C1 segment of cervical spinal cord (tissue), 14 donors: Measurements from ENCODE around the gene GPAT3.
"Not testable (repeated sequence)": the region's sequence is repeated elsewhere in the genome, so short reads cannot be mapped to it uniquely, and the experiment has no call there.

Experiments used
- DNase-seq, 14 donors: peaks; one replicate each; lab custom pipeline; 2025; lab: John Stamatoyannopoulos, UW

GPAT3 gene

DNA sequence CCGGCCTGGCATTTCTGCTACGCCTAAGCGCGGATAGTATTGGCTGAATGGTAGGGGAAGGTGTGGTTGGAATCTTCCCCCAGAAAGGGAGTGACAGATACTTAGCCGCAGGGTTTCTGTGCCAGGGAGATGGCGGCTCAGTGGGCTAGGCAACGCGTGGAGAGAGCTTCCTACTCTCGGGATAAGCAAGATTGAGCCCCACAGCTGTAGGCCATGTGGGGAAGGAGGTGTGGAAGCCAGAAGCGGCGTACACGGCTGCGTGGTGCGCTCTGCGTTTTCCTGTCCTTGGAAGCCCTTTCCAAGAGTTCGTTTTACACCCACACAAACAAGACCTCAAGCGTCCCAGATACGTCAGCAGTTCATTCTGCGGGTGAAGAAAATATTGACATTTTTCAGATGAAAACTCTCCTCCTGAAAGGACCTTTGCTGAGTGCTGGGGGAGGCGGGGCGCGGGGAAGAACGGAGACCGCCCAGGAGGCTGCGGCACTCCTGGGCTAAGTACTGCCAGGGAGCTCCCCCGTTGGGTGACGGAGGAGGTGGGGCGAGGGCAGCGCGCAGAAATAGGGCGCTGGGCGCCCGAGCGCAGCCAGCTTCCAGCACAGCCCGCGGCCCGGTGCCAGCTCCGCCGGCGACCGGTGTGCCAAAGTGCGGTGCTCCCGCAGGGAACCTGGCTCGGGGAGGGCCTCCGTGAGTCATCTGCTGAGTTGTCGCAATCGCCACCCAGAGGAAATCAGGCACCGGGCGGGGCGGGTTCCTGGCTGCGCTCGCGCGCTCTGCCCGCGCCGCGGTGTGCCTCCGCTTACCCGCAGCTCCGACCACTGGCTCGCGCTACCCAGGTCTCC is at the start of gene GPAT3:
Gene GPAT3 (plus strand): TSS at position 589 of the 842 bp plus-strand sequence. CDS start 515 bp downstream, outside the sequence.
- DNase-seq: peak in 10 of 14 donors; percentile 7 to 83 (median 33)

DNA sequence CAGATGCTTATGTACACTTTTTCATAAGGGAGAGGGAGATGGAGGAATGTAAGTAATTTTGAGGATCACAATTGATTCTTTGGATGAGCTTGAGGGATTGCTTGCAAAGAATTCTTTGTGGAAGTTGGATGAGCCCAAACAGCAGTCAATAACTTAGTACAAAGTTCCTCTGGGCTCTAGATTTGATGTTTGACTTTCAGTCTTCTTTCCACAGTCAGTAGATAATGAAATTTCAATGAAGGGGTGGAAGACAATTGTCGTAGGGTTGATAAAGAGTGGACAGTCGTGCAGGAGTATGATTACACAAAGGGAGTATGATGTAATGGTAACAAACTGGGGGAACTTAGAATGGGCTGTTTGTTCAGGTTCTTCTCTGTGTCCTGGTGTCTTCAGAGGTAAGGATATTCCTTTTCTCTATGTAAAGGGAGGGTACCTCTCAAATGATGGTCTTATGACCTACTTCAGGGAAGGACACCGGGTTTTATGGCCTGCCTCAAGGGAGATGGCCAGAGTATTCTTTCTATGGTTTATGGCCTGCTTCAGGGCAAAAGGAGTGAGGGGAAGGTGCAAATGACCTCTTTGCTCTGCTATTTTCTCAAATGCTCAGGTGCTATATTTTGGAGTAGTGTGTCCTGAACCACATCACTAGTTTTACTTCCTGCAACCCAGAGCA is 49.3 kb upstream of the GPAT3 start:
- no peak for DNase-seq

DNA sequence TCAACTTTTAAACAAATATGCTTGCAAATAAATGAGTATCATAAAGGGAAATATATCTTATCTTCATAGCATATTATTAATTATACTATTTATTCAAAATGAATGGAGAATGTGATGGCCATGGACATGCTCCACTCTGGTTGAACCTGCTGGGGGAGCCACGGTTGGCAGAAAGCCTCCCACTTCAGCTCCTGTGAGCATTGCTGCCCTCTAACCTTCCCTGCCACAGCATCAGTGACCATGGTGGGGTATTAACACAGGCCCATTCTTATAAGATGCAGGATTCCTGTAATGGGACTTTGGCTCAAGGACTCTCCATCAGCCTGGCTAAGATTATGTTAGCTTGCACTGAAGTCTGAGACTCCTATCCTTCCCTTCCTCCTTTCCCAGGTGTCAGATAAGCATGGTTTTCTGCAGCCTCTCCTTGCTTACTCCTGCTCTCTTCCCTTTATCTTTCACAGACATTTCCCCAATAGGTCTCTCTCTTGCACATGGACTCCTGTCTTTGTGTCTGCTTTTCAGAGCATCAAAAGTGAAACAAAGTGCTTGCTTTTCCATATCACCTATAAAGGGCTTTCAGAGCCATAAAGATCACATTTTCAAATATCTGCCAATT is 46.1 kb upstream of the GPAT3 start:
- no peak for DNase-seq

DNA sequence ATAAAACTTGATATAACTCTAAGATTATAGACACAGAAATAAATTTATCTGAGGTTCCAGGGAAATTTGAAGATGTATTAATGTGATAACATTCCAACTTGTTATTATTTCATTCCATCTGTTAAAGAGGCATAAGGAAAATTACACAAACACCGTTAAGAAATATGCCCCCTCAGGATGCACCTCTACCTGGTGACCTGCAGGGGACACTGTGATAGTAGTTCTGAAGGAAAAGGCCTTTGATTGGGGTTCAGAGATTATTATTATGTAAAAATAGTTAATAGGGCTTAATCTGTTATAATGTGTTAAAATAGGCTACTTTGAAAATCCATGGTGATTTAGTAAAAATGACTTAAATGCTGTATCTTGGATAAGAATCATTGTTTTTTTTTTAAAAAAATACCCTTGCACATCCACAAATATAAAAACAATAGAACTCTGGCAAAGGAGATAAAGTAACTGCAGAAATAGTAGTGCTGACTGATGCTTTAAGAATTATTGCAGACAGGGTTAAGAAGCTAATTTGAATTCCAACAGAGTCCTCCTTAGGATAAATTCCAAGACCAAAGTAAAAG is 44.9 kb upstream of the GPAT3 start:
- no peak for DNase-seq

DNA sequence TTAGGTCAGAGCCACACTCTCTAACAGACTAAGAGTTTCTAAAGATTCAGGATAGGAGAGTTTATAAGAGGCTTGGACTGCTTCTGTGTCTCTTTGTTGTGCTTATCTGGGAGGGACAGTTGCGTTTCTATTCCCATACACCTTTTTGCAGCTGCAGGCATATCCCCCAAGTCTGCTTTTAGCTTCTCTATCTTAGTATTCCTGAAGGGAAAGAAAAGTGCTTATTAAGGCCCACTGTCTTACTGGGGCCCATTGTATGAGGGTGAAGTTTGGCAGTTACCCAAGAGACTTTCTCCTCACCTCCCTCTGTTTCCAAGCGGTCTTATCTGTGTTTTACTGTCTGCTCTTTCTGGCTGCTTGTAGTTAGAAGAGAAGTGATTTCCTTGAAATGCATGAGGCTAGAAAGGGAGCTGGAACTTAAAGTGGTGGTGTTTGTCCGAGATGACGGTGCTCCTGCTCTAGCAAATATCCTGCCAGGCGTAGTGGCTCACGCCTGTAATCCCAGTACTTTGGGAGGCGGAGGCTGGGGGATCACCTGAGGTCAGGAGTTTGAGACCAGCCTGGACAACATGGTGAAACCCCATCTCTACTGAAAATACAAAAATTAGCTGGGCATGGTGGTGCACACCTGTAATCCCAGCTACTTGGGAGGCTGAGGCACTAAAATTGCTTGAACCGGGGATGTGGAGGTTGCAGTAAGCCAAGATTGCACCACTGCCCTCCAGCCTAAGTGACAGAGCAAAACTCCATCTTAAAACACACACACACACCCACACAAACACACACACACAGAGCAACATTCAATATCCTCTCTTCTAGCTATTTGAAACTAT is 39.6 kb upstream of the GPAT3 start:
- not testable (repeated sequence) for DNase-seq

DNA sequence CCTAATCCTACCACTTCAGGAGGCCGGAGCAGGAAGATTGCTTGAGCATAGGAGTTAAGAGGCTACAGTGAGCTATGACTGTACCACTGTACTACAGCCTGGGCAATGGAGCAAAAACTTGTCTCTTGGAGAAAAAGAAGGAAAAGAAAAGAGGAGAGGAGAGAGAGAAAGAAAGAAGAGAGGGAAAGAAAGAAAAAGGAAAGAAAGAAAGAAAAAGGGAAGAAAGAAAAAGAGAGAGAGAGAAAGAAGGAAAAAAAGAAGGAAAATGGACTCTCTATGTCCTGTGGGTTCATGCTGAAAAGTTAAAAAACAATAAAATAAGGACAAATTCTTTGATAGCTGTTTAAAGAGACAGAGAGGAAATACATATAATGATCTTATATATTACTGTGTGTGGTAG is 37.7 kb upstream of the GPAT3 start:
- DNase-seq: no peak

DNA sequence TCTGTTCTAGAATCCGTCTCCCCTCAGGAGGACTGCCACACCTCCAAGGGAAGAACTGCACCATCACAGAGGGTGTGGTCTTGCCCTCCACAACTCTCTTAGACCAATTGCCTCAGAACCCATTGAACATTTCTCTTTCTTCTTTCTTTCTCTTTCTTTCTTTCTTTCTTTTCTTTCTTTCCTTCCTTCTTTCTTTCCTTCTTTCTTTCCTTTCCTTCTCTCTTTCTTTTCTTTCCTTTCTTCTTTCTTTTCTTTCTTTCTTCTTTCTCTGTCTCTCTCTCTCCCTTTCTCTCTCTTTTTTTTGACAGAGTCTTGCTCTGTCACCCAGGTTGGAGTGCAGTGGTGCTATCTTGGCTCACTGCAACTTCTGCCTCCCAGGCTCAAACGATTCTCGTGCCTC is 34.2 kb upstream of the GPAT3 start:
- not testable (repeated sequence) for DNase-seq

DNA sequence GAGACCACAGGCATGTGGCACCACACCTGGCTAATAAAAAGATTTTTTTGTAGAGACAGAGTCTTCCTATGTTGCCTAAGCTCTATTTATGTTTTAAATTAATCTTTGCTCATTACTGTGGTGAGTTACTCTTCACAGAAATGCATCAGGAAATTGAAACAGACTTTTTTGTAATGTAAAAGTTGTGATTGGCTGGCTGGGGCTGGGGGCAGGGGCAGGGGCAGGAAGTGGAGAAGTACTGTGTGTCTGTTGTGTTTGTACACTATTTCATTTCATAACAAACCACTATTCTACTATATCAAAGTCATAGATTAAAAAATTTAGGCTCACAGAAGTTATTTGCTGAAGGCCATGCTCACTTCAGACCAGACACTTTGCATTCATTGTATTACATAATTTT is 31.9 kb upstream of the GPAT3 start:
- DNase-seq: no peak

DNA sequence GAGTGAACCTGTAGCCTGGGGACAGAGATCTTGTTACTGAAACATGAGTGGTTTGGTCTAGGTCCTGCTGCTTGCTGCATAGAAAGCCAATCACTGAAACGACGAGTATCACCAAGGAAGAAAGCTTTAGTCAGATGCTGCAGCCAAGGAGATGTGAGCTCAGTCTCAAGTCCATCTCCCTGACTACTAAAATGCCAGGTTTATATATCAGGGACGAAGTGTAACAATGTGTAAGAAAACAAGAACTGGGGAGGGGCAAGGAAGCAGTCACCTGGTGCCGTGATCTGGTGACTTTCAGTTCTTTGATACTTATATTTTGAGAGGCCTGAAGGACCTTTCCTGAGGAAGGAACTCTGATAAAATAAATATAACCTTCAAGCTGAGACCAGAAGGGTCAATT is 31.4 kb upstream of the GPAT3 start:
- DNase-seq: no peak

DNA sequence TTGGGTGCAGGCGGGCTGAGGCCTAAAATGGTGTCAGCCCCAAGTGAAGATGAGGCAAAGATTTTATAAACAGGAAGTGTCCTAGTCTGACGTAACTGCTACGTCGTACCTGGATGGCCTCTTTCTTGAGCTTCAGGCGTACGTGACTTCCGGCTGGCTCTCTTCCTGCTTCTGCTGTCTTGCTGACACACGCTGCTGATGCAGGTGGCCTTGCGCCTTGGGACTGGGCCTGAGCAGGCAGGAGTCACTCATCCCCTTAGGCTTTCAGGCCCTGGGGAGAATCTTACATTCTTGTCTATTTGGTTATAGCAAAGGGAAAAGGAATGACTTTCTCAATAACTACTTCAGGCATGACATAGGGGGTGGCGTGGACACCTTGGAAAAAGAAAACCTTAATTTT is 30.9 kb upstream of the GPAT3 start:
- DNase-seq: no peak

DNA sequence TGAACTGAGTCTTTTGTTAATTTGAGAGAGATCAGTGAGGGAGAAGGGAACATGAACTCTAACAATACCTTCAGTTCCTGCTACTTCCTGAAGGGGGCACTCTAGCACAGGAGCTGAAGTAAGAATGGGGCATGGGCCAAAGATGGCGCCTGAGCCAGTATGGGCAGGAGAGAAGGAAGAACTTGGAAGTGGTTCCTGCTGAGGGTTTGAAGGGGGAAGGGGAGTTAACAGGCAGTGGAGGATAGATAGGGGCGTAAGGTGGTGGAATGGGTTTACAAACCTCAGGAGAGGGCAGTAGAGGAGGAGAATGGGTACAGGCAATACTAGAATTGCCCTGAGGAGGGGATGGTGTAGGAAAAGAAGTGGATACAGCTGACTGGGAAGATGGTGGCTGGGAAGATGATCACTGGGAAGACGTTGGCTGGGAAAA is 26.7 kb upstream of the GPAT3 start:
- peak in 4 of 14 donors; percentile 1 to 3 (median 2) for DNase-seq

DNA sequence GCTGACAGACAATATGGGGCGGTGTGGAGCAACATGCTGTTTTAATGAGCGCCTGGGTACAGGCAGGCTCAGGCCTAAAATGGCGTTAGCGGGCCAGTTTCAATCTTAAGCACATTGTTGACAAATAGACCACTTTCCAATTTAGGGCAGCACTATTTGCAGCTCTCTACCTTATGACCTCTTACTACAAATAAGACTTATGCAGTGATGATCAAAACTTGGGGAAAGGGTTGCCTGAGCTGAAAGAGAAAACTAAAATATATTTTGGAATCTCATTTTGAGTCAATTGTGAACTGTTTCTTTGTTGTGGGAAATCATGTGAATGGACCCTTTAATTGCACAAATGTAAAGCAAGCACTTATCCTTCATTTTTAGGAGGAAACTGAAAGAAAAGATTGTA is 25.5 kb upstream of the GPAT3 start:
- no peak for DNase-seq

DNA sequence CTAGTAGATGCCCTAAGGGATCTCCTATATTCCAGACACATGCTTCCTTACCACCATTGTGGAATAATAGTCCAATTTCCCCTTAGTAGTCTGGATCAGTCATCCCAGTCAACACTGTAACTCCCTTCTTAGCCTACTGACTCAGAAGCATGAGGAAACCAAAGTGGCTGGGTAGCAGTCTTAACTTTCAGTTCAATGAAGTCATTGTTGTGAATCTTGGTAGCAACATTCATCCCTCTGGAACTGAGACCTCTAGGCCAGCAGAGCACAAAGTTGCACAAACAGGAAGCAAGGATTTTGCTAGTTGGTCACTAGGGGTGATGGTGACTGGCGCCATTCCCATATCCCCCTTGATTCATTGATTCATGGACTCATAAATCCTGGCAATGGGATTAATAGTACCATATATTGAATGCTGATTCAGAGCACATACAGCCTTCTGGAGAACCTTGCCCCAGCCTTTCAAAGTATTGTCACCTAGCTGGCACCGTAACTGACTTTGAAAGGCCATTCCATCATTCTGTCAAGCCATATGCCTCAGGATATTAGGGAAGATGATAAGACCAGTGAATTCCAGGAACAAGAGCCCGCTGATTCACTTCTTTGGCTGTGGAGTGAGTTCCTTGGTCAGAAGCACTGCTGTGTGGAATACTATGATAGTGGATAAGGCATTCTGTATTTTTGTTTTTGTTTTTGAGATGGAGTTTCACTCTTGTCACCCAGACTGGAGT is 19.7 kb upstream of the GPAT3 start:
- DNase-seq: no peak

DNA sequence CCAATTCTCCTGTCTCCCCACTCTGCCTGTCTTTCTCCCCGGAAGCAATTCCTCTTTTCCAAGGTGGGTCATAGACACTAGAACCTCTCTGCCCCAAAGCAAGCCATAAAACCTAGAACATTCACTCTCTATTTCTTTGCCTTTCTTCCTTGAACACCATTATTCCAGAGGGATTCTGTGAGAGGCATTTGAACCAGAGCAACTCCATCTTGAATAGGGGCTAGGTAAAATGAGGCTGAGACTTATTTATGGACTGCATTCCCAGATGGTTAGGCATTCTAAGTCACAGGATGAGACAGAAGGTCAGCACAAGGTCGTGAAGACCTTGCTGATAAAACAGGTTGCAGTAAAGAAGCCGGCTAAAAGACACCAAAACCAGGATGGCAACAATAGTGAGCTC is 13.7 kb upstream of the GPAT3 start:
- no peak for DNase-seq

DNA sequence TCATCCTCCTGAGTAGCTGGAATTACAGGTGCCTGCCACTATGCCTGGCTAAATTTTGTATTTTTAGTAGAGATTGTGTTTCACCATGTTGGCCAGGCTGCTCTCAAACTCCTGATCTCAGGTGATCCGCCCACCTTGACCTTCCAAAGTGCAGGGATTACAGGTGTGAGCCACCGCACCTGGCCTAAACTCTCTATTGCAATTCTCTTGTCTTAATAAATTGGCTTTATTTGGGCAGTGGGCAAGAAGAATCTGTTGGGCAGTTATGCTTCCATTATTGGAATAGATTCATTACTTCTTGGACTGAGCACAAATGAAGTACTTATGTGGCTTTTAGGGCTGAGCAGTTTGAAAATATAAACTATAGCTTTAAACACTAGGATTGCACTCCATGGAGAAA is 8.2 kb upstream of the GPAT3 start:
- DNase-seq: no peak

DNA sequence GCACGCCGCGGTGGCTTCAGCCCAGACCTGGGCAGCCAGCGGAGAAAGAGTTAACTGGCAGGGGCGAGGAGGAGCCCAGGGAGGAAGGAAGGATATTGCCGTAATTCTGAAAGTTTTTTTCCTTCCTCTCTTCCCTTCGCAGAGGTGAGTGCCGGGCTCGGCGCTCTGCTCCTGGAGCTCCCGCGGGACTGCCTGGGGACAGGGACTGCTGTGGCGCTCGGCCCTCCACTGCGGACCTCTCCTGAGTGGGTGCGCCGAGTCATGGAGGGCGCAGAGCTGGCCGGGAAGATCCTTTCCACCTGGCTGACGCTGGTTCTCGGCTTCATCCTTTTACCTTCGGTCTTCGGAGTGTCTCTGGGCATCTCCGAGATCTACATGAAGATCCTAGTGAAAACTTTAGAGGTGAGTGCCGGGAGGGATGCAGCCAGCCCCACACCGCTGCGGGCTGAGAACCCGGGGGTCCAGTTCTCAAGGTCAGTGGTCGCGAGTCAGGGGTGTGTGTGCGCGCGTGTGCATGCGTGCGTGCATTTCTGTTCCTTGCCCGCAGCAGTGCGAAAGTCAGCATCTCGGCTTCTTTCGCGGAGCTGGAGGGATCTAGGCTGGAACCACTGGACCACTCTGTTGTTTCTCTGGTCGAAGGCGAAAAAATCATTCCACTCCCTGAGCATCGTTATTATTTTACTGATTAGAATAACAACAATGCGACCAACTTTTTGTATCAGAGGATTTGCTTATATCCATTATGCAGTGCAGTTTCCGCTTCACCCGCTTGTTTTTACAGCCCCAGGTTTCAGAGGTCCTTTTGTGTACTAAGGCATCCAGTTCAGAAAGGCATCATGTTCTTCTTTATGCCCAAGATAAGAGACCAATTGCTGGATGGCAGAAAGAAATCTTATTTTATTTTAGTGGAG is 709 bp downstream of the GPAT3 start:
- DNase-seq: peak in 6 of 14 donors; percentile 5 to 60 (median 18)

DNA sequence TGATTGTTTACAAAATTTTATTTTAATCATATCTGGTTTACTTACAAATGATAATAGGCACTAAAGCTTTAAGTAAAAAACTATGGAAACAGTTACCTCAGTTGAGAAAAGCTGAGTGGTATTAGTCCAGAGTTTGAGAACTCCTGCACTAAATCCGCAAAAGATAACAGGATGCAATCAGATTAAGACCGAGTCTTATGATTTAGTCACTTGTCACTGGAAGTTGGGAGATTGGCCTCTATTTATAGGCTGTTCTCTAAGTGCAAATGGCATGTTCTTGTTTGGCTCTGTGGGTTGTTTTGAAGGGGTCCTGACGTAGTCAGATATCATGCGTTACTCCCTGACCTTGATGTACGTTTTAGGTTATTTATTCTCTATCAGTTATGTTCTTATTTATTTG is 6.3 kb downstream of the GPAT3 start:
- DNase-seq: no peak

DNA sequence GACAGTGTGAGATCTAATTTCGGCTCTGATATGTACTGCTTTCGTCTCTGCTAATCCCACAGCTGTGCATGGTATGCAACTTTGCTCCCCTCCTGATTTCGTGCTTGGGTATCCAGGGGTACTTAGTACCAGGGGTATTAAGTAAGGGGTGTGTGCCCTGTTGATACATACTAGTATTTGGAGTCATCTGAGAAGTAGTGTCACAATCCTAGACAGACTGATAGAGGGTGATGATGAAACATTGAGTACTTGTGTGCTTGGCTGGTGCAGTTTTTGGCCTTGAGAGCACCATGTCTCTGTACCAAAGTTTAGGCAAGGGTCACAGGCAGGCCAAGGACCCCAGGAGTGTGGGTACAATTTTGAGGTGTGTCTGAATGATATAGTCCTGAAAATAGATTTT is 10.9 kb downstream of the GPAT3 start:
- no peak for DNase-seq

DNA sequence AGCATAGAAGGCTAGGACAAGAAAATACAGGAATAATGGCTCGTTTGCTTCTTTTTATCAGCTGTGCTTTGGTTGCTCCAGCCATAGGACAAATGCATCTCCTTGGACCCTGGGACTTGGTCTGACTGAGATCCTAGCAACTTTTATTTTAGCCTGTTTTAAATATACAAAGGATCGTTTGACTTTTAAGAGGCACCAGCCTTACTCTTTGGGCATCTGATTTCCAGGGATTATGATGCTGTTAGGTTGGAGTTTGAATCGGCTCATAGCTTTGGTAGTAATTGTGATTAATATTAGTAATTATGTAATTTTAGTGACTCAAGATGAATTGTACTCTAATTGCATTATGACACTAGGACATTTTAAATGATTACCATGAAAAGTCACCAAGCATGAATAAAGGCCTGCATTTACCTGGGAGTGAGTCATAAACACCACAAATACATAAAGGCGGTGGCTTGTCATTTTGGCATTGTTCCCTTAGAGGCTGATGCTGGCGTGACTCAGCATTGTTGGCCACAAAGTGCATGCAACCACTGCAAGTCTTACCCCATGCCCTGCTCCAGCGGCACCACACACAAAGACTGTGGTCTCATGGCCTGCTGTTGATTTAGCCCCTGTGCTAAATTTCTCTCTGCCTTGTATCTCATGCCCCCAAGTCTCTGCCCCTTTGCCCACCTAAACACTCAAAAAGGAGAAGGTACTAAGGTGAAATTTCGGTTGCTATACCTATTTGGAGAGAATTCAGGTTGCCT is 12.4 kb downstream of the GPAT3 start:
- DNase-seq: peak in 2 of 14 donors; percentile 6 to 11
